ENCODE results near the gene CAPN3. TPM values are rescaled to one million over a fixed set of nuclear protein-coding genes. Genes with fewer than 3 reads are reported as not detected.
"Not testable (repeated sequence)": the region's sequence is repeated elsewhere in the genome, so short reads cannot be mapped to it uniquely, and the experiment has no call there.

Gene CAPN3
- total RNA-seq = 5.1 and 5.6 TPM in 2 replicates
- long read RNA-seq = 0 reads

DNA sequence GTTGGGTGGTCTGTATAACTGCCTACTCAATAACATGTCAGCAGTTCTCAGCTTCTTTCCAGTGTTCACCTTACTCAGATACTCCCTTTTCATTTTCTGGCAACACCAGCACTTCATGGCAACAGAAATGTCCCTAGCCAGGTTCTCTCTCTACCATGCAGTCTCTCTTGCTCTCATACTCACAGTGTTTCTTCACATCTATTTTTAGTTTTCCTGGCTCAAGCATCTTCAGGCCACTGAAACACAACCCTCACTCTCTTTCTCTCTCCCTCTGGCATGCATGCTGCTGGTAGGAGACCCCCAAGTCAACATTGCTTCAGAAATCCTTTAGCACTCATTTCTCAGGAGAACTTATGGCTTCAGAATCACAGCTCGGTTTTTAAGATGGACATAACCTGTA lies at the start of gene CAPN3:
Gene CAPN3 (plus strand): TSS at position 253 of the 400 bp plus-strand sequence. CDS start 305 bp downstream, outside the sequence.
- no peaks in the 10 kb centered on the region for H3K9me3 Mint-ChIP-seq (ENCODE audit: unreplicated experiment)
- TF ChIP-seq, protein P1, sequence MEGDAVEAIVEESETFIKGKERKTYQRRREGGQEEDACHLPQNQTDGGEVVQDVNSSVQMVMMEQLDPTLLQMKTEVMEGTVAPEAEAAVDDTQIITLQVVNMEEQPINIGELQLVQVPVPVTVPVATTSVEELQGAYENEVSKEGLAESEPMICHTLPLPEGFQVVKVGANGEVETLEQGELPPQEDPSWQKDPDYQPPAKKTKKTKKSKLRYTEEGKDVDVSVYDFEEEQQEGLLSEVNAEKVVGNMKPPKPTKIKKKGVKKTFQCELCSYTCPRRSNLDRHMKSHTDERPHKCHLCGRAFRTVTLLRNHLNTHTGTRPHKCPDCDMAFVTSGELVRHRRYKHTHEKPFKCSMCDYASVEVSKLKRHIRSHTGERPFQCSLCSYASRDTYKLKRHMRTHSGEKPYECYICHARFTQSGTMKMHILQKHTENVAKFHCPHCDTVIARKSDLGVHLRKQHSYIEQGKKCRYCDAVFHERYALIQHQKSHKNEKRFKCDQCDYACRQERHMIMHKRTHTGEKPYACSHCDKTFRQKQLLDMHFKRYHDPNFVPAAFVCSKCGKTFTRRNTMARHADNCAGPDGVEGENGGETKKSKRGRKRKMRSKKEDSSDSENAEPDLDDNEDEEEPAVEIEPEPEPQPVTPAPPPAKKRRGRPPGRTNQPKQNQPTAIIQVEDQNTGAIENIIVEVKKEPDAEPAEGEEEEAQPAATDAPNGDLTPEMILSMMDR (IDR thresholded peaks at IDR 0.05) = no peak
- no peak within 1 kb of the TSS for H3K4me3 Mint-ChIP-seq (ENCODE audit: unreplicated experiment)
- H3K27me3 Mint-ChIP-seq (ENCODE audit: unreplicated experiment) = no peaks in the 10 kb centered on the region
- H3K27ac Mint-ChIP-seq (ENCODE audit: unreplicated experiment) = no peak within 1 kb of the TSS
- H3K36me3 Mint-ChIP-seq (ENCODE audit: unreplicated experiment) = peaks cover 8% of the 10 kb centered on the region
- no peak for DNase-seq (ENCODE audit: extremely low spot score, unreplicated experiment)
- H3K4me1 Mint-ChIP-seq (ENCODE audit: unreplicated experiment) = no peaks in the 10 kb centered on the region

DNA sequence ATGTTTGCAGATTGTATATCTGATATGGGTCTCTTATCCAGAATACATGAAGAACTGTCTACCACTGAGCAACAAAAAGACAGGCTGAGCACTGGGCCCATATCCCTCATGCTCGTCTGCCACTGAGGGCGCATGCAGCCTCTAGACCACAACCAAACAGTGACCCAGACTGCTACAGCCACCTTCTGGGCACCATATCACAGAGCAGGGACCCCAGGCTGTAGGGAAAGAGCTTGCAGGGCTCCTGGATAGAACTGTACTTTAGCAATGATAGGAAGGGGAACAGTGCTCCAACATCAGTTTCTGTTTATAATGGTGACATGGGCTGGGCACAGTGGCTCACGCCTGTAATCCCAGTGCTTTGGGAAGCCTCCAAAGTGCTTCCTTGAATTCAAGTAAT lies 45.8 kb upstream of the CAPN3 start:
- Mint-ChIP-seq H3K4me1 (ENCODE audit: unreplicated experiment) (no peaks in the 10 kb centered on the region), H3K27ac (ENCODE audit: unreplicated experiment) (no peak overlapping the region)
- no peak for DNase-seq (ENCODE audit: extremely low spot score, unreplicated experiment)

DNA sequence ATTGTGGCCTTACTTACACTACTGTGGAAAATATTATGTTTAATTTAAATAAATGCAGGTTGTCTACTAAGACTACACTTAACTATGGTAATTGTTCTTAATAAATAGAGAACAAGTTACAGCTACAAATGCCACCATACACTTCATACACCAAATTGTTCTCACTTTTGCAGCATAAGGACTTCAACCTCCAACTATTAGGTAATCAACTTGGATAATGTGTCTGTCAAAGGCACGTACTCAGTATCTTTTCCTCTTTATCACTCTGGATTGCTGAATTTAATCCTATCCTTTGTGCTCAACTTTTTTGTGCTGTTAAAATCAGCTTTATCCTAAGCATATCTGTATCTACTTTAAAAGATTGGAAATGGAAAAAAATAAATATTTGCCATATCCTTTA lies 44.5 kb upstream of the CAPN3 start:
- H3K27me3 Mint-ChIP-seq (ENCODE audit: unreplicated experiment) = no peaks in the 10 kb centered on the region
- TF ChIP-seq, protein P1 (IDR thresholded peaks at IDR 0.05) = no peak
- no peak overlapping the region for H3K4me3 Mint-ChIP-seq (ENCODE audit: unreplicated experiment)
- no peaks in the 10 kb centered on the region for H3K9me3 Mint-ChIP-seq (ENCODE audit: unreplicated experiment)
- no peak for DNase-seq (ENCODE audit: extremely low spot score, unreplicated experiment)
- no peak overlapping the region for H3K27ac Mint-ChIP-seq (ENCODE audit: unreplicated experiment)
- no peaks in the 10 kb centered on the region for H3K4me1 Mint-ChIP-seq (ENCODE audit: unreplicated experiment)
- peaks cover 25% of the 10 kb centered on the region for H3K36me3 Mint-ChIP-seq (ENCODE audit: unreplicated experiment)

More for the DNA sequence above, 45.8 kb upstream of the CAPN3 start:
- no peaks in the 10 kb centered on the region for H3K9me3 Mint-ChIP-seq (ENCODE audit: unreplicated experiment)
- no peak overlapping the region for H3K4me3 Mint-ChIP-seq (ENCODE audit: unreplicated experiment)
- TF ChIP-seq, protein P1 (IDR thresholded peaks at IDR 0.05) = no peak
- no peaks in the 10 kb centered on the region for H3K27me3 Mint-ChIP-seq (ENCODE audit: unreplicated experiment)
- peaks cover 28% of the 10 kb centered on the region for H3K36me3 Mint-ChIP-seq (ENCODE audit: unreplicated experiment)

DNA sequence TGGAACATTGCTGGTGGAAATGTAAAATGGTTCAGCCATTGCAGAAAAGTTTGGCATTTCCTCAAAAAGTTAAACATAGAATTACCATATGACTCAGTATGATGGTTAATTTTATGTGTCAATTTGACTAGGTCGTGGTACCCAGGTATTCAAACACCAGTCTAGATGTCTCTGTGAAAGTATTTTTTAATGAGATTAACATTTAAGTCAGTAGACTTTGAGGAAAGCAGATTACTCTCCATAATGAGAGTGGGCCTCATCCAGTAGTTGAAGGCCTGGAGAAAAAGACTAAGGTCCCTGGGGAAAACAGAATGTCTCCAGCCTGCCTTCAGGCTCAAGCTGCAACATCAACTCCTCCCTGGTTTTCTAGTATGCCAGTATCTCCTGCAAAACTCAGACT lies 43.8 kb upstream of the CAPN3 start:
- Mint-ChIP-seq H3K9me3 (ENCODE audit: unreplicated experiment) (no peaks in the 10 kb centered on the region), H3K36me3 (ENCODE audit: unreplicated experiment) (peaks cover 19% of the 10 kb centered on the region), H3K27ac (ENCODE audit: unreplicated experiment) (no peak overlapping the region), H3K27me3 (ENCODE audit: unreplicated experiment) (no peaks in the 10 kb centered on the region), H3K4me1 (ENCODE audit: unreplicated experiment) (no peaks in the 10 kb centered on the region), H3K4me3 (ENCODE audit: unreplicated experiment) (no peak overlapping the region)
- DNase-seq (ENCODE audit: extremely low spot score, unreplicated experiment) = no peak
- TF ChIP-seq, protein P1 (IDR thresholded peaks at IDR 0.05) = no peak

DNA sequence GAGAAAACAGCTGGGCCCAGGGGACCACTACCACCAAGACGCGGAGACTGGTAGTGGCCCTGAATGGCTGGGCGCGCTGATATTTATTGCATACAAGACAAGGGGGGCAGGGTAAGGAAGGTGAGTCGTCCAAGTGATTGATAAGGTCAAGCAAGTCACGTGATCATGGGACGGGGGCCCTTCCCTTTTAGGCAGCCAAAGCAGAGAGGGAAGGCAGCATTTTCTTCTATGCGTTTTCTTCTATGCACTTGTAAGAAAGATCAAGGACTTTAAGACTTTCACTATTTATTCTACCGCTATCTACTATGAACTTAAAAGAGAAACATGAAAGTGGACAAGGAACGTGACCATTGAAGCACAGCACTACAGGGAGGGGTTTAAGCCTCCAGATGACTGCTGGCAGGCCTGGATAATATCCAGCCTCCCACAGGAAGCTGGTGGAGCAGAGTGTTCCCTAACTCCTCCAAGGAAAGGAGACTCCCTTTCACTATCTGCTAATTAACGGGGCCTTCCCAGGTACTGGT lies 43.0 kb upstream of the CAPN3 start:
- H3K9me3 Mint-ChIP-seq (ENCODE audit: unreplicated experiment); H3K4me3 Mint-ChIP-seq (ENCODE audit: unreplicated experiment); DNase-seq (ENCODE audit: extremely low spot score, unreplicated experiment); H3K27me3 Mint-ChIP-seq (ENCODE audit: unreplicated experiment); H3K4me1 Mint-ChIP-seq (ENCODE audit: unreplicated experiment); H3K27ac Mint-ChIP-seq (ENCODE audit: unreplicated experiment): not testable (repeated sequence)
- peaks cover 16% of the 10 kb centered on the region for H3K36me3 Mint-ChIP-seq (ENCODE audit: unreplicated experiment)

DNA sequence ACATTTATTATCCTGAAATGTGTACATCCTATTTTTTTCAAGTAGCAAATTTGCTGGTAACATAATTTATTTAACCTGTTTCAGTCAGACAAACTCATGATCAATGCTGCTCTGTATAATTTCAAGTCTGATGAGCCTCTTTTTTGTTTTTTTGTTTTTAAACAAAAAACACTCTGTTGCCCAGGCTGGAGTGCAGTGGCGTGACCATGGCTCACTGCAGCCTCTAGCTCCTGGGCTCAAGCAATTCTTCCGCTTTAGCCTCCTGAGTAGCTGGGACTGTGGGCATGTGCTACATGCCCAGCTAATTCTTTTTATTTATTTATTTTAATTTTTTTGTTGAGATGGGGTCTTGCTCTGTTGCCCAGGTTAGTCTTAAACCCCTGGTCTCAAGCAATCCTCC lies 40.1 kb upstream of the CAPN3 start:
- Mint-ChIP-seq H3K27ac (ENCODE audit: unreplicated experiment) (no peak overlapping the region), H3K27me3 (ENCODE audit: unreplicated experiment) (no peaks in the 10 kb centered on the region), H3K4me3 (ENCODE audit: unreplicated experiment) (no peak overlapping the region), H3K9me3 (ENCODE audit: unreplicated experiment) (no peaks in the 10 kb centered on the region), H3K4me1 (ENCODE audit: unreplicated experiment) (no peaks in the 10 kb centered on the region), H3K36me3 (ENCODE audit: unreplicated experiment) (peaks cover 13% of the 10 kb centered on the region)
- TF ChIP-seq, protein P1 (IDR thresholded peaks at IDR 0.05) = no peak
- DNase-seq (ENCODE audit: extremely low spot score, unreplicated experiment) = no peak
